GM18873 (cell line): ENCODE results near the gene OXSR1.
"Not testable (repeated sequence)": the region's sequence is repeated elsewhere in the genome, so short reads cannot be mapped to it uniquely, and the experiment has no call there.

Experiments used
- ATAC-seq: cut with Tn5 transposase; IDR thresholded peaks from one replicate; pipeline ENCODE4 v1.9.1; 2021; ENCODE audit warnings: mild to moderate bottlenecking, moderate library complexity, moderate number of reproducible peaks; ENCODE audit not compliant: unreplicated experiment, low FRiP score

The OXSR1 gene

DNA sequence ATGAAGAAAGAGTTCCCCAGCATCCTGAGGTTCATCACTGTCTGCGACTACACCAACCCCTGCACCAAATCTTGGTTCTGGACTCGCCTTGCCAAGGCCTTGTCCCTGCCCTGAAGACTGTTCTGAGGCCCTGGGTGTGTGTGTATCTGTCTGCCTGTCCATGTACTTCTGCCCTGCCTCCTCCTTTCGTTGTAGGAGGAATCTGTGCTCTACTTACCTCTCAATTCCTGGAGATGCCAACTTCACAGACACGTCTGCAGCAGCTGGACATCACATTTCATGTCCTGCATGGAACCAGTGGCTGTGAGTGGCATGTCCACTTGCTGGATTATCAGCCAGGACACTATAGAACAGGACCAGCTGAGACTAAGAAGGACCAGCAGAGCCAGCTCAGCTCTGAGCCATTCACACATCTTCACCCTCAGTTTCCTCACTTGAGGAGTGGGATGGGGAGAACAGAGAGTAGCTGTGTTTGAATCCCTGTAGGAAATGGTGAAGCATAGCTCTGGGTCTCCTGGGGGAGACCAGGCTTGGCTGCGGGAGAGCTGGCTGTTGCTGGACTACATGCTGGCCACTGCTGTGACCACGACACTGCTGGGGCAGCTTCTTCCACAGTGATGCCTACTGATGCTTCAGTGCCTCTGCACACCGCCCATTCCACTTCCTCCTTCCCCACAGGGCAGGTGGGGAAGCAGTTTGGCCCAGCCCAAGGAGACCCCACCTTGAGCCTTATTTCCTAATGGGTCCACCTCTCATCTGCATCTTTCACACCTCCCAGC, 24.0 kb upstream of the OXSR1 start:
- ATAC-seq, result no peak

- ATAC-seq, result no peak
These were observed 23.4 kb upstream of the OXSR1 start for GRCh38 chr3:38141952-38142273.

GRCh38 chr3:38142959-38143358, 22.4 kb upstream of the OXSR1 start:
- no peak for ATAC-seq

DNA sequence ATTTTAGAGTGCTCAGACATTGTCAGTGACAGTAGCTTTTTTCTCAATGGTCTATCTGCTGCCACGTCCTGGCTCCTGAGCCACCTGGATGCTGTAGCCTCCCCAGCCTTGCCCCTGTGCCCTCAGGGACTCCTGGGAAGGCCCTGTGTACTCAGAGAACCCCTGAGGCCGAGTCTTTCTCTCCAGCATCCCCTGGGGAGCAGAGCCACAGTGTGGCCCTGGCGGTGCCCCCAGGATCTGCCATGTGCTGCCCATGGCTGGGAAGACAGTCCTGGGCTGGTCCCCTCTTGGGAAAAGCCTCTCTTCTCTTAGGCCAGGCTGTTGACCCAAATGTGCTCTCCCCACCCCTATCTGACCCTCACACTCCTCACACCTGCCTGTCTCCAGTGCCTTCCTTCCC, 21.8 kb upstream of the OXSR1 start:
- ATAC-seq, result no peak

GRCh38 chr3:38146504-38146903, 18.8 kb upstream of the OXSR1 start:
- ATAC-seq, result no peak

- no peak for ATAC-seq
These were observed 17.9 kb upstream of the OXSR1 start for GRCh38 chr3:38147421-38147820.

GRCh38 chr3:38148311-38148882, 16.9 kb upstream of the OXSR1 start:
- no peak for ATAC-seq

DNA sequence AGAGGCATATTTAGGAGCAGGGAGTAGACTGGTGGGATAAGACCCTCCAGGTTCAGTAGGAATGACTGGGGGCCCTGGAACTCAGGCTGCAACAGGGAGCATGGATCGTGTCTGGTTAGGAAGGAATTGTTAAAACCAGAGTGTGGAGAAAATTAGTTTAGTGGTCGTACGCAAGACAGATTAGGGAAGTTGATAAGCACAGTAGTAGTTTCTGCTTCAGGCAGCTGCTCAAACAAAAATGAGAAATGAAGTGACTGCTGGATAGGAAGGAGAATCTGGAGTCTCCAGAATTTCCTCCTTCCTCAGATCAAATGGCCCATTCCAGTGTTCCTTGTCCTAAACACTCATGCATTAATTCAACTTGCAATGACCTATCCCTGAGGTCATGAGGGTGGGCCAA, 15.6 kb upstream of the OXSR1 start:
- ATAC-seq, result no peak

DNA sequence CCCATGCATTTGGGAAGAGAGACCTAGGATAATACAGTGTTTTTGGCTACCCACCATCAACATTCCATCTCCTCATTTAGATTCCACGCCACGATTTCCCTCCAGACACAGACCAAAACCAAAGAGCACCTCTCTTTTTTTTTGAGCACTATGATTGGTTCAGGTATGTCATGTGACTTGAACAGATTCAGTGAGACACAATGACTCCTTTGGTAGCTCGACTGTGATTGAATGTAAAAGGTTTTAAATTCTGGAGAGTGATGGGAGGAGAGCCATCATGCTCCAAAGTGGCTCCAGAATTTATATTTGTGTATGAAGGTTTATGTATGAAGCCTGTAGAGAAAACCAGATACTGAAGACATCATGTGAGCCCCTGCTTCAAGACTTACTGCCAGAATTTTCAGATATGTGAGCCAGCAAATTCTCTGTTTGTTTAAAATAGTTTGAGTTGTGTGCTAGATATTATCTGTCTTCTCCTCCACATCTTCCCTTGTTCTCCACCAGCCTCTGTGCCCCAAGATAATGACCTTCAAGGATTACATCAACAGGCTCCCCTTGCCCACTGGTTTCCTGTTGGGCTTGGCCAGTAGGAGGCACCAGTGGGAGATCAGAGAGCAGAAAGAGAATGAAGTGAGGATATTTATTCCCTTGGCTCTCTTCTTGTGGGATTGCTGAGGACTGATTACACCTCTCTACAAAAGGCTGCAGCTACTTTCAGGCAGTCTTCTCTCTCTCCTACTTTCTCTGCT, 14.4 kb upstream of the OXSR1 start:
- ATAC-seq, result no peak

- ATAC-seq, result no peak
These were observed 13.6 kb upstream of the OXSR1 start for GRCh38 chr3:38151667-38152265.

DNA sequence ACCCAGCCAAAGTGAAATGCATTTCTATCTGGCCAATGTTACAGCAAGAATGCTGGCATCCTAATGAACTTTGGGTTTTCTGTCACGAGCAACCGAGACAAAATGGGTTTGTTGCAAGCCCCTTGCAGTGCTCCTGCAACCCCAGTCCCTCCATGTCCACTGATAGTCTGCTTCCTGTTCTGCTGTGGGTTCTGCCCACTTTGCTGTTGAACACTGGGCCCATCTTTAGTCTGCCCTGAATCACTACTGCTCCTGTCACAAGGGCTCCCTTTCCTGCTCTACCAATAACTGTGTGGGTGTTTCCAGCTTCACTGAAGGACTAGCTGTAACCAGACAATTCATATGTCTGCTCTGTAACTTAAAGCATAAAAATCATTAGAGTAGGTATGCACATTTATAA, 12.7 kb upstream of the OXSR1 start:
- ATAC-seq, result no peak

- ATAC-seq, result no peak
These were observed 12.1 kb upstream of the OXSR1 start for GRCh38 chr3:38153221-38153620.

DNA sequence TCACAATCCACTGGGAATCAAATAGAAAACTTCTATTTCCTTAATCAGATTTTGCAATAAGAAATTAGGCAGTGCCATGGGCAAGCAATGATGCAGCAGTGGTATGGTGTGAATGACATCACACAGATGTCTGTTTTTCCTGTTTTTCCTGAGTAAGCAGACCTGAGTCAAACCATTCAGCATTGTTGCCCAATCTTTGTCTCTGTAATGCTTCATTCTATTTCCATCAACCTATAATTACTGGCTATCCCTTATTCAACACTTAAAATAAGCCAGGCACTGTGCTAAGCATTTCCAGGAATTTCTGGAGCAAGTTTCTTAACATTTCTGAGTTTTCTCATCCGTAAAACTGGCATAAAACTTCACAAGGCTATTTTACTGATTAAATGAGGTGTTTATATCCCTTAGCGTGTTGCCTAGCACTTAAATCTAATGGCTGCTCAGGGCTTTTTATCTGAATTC, 11.3 kb upstream of the OXSR1 start:
- ATAC-seq, result no peak

- ATAC-seq, result no peak
These were observed 10.6 kb upstream of the OXSR1 start for GRCh38 chr3:38154625-38155255.

DNA sequence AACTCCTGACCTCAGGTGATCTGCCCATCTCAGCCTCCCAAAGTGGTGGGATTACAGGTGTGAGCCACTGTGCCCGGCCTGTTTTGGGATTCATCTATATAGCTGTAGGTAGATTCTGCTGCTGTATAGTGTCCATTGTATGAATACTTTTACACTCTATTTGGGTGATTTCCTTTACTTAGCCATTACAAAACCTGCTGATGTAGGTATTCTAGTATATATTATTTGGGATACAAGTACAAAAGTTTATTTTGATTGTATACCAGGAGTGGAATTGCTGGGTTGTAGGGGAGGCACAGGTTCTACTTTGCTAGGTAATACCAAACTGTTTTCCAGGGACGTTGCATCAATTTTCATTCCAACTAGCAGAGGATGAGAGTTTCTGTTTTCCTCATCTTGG, 9.5 kb upstream of the OXSR1 start:
- no peak for ATAC-seq

DNA sequence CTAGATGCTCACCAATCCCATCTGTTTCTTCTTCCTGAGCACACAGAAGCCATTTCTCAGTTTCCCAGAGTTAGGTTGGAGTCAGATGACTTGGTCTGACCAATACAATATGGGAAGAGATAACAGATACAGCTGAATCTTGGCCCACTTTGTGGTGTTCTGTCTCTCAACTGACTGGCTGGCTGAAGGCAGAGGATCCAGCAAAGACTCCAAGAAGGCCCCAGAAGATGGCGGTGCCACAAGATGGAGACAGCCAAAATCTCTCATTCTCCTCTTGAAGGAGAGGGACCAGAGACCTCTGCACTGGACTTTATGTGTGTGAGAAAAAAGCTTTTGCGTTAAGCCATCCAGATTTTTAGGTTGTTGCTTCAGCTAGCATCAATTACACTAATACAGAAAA, 8.2 kb upstream of the OXSR1 start:
- no peak for ATAC-seq

- ATAC-seq, result no peak
These were observed 7.7 kb upstream of the OXSR1 start for GRCh38 chr3:38157595-38157994.

- no peak for ATAC-seq
These were observed 6.9 kb upstream of the OXSR1 start for GRCh38 chr3:38158472-38158871.

DNA sequence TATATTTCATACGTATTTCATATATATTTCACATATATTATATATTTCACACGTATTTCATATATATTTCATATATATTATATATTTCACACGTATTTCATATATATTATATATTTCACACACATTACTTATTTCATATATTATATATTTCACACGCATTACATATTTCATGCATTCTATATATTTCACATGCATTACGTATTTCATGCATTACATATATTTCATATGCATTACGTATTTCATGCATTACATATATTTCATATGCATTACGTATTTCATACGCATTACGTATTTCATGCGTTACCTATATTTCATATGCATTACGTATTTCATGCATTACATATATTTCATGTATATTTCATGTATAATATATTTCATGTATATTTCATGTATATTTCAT, 4.6 kb upstream of the OXSR1 start:
- ATAC-seq, result not testable (repeated sequence)

DNA sequence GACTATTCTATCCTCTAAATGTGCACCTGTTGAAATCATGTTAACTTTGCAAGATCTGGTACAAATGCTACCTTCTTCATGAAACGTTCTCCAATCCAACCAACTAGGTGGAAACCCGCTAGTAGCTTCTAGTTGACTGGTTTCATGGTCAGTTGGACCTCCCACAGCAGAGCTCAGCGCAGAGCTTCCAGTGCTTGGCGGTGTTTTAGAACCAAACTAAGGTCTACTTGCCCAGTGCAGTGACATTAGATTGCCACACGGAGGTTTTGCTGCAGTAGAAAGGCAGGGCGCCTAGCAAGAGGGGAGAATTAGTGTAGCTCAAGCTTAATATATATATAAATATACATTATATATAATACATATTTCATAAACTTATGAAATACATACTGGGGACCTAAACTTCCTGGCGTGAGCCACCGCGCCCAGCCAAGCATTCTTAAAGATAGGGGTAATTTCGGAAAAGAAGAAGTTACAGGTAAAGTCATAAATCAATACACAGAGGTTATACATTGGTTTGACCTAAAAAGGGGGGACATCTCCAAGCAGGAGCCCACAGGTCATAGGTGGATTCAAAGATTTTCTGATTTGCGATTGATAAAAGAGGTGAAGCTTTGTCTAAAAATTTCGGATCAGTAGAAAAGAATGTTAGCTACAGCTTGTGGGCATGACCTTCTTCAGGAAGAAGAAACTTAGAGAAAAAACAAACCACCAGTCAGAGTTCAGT, 2.1 kb upstream of the OXSR1 start:
- ATAC-seq, result no peak
